Measurements from ENCODE around the gene APC2. TPM values are rescaled to one million over a fixed set of nuclear protein-coding genes. Genes with fewer than 3 reads are reported as not detected.

The APC2 gene
- total RNA-seq, 1 experiment from 2014 or later = 0.43 TPM

Other genes starting within 250 kb of the APC2 start
- 101 and 114 TPM in 2 replicates for gene STK11, start 244.3 kb upstream of the APC2 start, total RNA-seq (2014; rRNA removed; shearing (Covaris generic))
- 2.4 and 3.9 TPM in 2 replicates for gene CBARP, start 212.1 kb upstream of the APC2 start, total RNA-seq (2014; rRNA removed; shearing (Covaris generic))
- 142 and 159 TPM in 2 replicates for gene ATP5F1D, start 208.4 kb upstream of the APC2 start, total RNA-seq (2014; rRNA removed; shearing (Covaris generic))
- 32.5 and 38.6 TPM in 2 replicates for gene MIDN, start 201.5 kb upstream of the APC2 start, total RNA-seq (2014; rRNA removed; shearing (Covaris generic))
- 72.3 and 72.7 TPM in 2 replicates for gene CIRBP, start 180.8 kb upstream of the APC2 start, total RNA-seq (2014; rRNA removed; shearing (Covaris generic))
- 156 and 183 TPM in 2 replicates for gene FAM174C, start 174.6 kb upstream of the APC2 start, total RNA-seq (2014; rRNA removed; shearing (Covaris generic))
- 43.6 and 48.5 TPM in 2 replicates for gene EFNA2, start 164.2 kb upstream of the APC2 start, total RNA-seq (2014; rRNA removed; shearing (Covaris generic))
- 133 and 170 TPM in 2 replicates for gene NDUFS7, start 66.2 kb upstream of the APC2 start, total RNA-seq (2014; rRNA removed; shearing (Covaris generic))
- gene GAMT, start 48.6 kb upstream of the APC2 start, total RNA-seq (2014; rRNA removed; shearing (Covaris generic)) = 0.26 and 0.97 TPM in 2 replicates
- 223 and 234 TPM in 2 replicates for gene DAZAP1, start 42.5 kb upstream of the APC2 start, total RNA-seq (2014; rRNA removed; shearing (Covaris generic))
- gene RPS15, start 11.7 kb upstream of the APC2 start, total RNA-seq (2014; rRNA removed; shearing (Covaris generic)) = 2,135 and 2,483 TPM in 2 replicates
- 56.0 and 72.9 TPM in 2 replicates for gene C19orf25, start 29.1 kb downstream of the APC2 start, total RNA-seq (2014; rRNA removed; shearing (Covaris generic))
- gene PCSK4, start 40.2 kb downstream of the APC2 start, total RNA-seq (2014; rRNA removed; shearing (Covaris generic)) = 0.99 and 2.1 TPM in 2 replicates
- gene REEP6, start 41.1 kb downstream of the APC2 start, total RNA-seq (2014; rRNA removed; shearing (Covaris generic)) = 23.1 and 26.6 TPM in 2 replicates
- gene ADAMTSL5, start 62.9 kb downstream of the APC2 start, total RNA-seq (2014; rRNA removed; shearing (Covaris generic)) = 1.3 and 3.9 TPM in 2 replicates
- not detected in 2 replicates for gene PLK5, start 74.0 kb downstream of the APC2 start, total RNA-seq (2014; rRNA removed; shearing (Covaris generic))
- 75.4 and 90.6 TPM in 2 replicates for gene MEX3D, start 118.2 kb downstream of the APC2 start, total RNA-seq (2014; rRNA removed; shearing (Covaris generic))
- gene MBD3, start 142.7 kb downstream of the APC2 start, total RNA-seq (2014; rRNA removed; shearing (Covaris generic)) = 202 and 231 TPM in 2 replicates
- 121 and 155 TPM in 2 replicates for gene UQCR11, start 155.3 kb downstream of the APC2 start, total RNA-seq (2014; rRNA removed; shearing (Covaris generic))
- 241 and 271 TPM in 2 replicates for gene TCF3, start 202.5 kb downstream of the APC2 start, total RNA-seq (2014; rRNA removed; shearing (Covaris generic))